GM18951 (cell line): ENCODE data around the gene RASGRF2.
"Not testable (repeated sequence)": the region's sequence is repeated elsewhere in the genome, so short reads cannot be mapped to it uniquely, and the experiment has no call there.

ENCODE experiments used
- POLR2A ChIP-seq: IDR thresholded peaks from 4 replicates; pipeline ENCODE4 v1.6.1; 2011; ENCODE audit warnings: mild to moderate bottlenecking; ENCODE audit not compliant: insufficient read length, insufficient read depth; ENCODE audit errors: extremely low read depth
- in situ Hi-C: fragments of 300-500 bp; cut with MboI; formaldehyde crosslinking; loops from one replicate; pipeline ENCODE4 v1.12.0; 2022; ENCODE audit warnings: low sequenced_read_pairs, mixed read lengths, inconsistent platforms; ENCODE audit not compliant: unreplicated experiment

The RASGRF2 gene

DNA sequence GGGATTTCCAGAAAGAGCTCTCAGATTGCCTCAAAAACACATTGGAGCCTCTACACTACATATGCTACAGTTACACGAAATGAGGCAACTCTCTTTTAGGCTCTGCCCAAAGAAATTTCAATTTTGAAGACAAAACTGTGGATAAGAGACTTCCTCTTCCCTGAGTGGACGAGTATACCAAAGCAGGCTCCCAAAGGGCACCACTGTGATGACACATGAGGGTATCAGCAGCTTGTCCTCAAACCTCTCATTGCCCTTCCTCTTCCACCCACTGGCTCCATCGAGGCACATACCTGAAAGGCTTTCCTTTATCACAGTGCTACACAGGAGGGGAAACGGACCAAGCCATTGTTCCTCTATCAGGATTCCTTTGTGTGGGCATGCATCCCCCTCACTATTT lies 284.3 kb downstream of the RASGRF2 start:
- TF ChIP-seq POLR2A: no peak
- in situ Hi-C loops: no loop called here

DNA sequence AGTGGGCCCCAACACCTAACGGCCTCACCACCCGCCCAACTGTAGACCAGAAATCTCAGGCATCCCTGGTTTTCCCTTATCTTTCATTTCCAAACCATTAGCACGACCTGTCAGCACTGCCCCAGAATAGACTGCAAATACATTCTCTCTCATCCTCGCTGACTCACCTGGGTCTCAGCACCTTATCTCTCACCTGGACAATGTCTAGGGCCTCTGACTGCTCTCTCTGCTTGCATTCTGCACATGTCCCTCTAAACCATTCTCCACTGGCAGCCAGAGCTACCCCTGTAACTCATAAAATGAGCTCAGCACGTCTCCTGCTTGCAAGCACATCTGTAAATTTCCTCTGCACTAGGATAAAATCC lies 285.7 kb downstream of the RASGRF2 start:
- no peak for TF ChIP-seq POLR2A
- in situ Hi-C loops: no loop called here

DNA sequence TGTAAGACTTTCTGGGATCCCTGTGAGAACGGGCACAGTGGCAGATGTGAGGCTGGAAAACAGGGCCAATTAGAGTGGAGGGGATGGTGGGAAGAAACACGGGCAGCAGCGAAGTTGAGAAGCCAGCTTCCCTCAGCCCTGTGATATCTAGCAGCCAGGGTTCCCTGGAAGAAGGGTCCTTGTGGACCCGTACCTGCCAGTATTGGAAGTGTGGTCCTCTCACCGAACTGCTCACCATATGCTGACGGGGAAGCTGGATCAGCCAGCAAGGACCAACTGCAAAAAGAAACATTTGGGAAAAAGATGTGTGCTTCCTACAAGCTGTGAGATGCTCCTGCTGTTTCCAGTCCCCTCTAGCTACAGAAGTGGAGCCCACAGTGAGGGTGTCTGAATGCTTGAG lies 286.5 kb downstream of the RASGRF2 start:
- in situ Hi-C loops: no loop called here
- TF ChIP-seq POLR2A: no peak

GRCh38 chr5:81247441-81247972 lies 287.3 kb downstream of the RASGRF2 start:
- in situ Hi-C loops: no loop called here
- TF ChIP-seq POLR2A: no peak

DNA sequence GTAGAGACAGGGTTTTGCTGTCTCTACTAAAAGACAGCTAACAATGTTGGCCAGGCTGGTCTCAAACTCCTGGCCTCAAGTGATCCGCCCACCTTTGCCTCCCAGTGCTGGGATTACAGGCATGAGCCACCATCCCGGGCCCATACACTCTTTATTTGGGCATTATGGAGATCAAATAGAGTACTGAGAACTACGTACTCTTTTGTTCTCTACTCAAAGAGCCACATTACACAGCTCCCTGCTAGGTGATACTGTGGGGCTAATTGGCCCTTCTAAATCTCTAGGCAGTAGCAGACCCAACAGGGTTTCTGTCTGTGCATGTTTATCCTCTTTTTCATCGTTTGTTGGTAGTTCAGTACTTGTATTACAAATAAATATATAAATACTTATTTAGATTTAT lies 289.1 kb downstream of the RASGRF2 start:
- in situ Hi-C loops: no loop called here
- no peak for TF ChIP-seq POLR2A

- TF ChIP-seq POLR2A: no peak
- in situ Hi-C loops: no loop called here
These were observed 289.8 kb downstream of the RASGRF2 start for GRCh38 chr5:81250004-81250403.

DNA sequence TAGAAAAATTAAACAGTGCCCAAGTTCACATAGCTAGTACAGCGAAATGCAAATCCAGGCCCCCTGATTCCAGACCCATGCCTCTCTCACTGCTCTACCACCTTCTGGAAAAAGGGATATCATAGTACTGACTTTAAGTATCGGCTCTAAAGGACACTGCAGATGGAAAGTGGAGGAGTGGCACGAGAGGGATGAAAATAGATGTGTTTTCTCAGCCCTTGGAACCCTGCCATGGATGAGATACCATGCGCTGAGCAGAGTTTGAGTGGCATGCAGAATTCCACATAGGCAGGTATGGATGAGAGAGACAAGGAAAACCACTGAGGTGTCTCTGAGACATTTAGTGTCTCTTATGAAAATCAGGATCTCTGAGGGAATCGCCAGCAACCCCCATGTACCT lies 291.8 kb downstream of the RASGRF2 start:
- TF ChIP-seq POLR2A: no peak
- in situ Hi-C loops: no loop called here

- in situ Hi-C loops: no loop called here
- TF ChIP-seq POLR2A: no peak
These were observed 292.7 kb downstream of the RASGRF2 start for GRCh38 chr5:81252904-81253303.

- in situ Hi-C loops: no loop called here
- no peak for TF ChIP-seq POLR2A
These were observed 293.7 kb downstream of the RASGRF2 start for GRCh38 chr5:81253875-81254274.

GRCh38 chr5:81254886-81255559 lies 294.9 kb downstream of the RASGRF2 start:
- no peak for TF ChIP-seq POLR2A
- in situ Hi-C loops: no loop called here

GRCh38 chr5:81256766-81257165 lies 296.6 kb downstream of the RASGRF2 start:
- no peak for TF ChIP-seq POLR2A
- in situ Hi-C loops: no loop called here

DNA sequence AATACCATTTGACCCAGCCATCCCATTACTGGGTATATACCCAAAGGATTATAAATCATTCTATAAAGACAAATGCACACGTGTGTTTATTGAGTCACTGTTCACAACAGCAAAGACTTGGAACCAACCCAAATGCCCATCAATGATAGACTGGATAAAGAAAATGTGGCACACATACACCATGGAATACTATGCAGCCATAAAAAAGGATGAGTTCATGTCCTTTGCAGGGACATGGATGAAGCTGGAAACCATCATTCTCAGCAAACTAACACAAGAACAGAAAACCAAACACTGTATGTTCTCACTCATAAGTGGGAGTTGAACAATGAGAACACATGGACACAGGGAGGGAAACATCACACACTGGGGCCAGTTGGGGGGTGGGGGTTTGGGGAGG lies 302.6 kb downstream of the RASGRF2 start:
- in situ Hi-C loops: not testable (repeated sequence)

DNA sequence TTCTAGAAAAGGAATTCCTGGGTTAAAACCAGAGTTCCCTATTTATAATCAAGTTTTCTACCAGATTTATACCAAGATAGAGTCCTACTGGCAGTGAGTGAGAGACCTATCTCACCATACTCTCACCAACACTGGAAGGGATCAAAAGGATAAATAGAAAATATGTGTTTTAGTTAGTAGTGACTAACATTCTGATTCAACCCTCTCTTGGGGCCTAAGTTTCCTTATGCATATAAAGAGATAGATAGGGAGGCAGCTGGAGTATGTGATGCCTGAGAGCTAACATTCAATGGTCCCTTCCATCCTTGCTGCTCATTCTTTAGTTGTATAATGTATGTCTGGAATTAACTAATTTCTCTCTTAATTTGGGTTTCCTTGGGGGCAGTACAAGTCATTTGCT lies 304.9 kb downstream of the RASGRF2 start:
- in situ Hi-C loops: no loop called here
- no peak for TF ChIP-seq POLR2A

GRCh38 chr5:81268521-81269196 lies 308.5 kb downstream of the RASGRF2 start:
- TF ChIP-seq POLR2A: no peak
- in situ Hi-C loops: no loop called here
